Measurements from ENCODE around the gene FYCO1.
"Not testable (repeated sequence)": the region's sequence is repeated elsewhere in the genome, so short reads cannot be mapped to it uniquely, and the experiment has no call there.

The FYCO1 gene

DNA sequence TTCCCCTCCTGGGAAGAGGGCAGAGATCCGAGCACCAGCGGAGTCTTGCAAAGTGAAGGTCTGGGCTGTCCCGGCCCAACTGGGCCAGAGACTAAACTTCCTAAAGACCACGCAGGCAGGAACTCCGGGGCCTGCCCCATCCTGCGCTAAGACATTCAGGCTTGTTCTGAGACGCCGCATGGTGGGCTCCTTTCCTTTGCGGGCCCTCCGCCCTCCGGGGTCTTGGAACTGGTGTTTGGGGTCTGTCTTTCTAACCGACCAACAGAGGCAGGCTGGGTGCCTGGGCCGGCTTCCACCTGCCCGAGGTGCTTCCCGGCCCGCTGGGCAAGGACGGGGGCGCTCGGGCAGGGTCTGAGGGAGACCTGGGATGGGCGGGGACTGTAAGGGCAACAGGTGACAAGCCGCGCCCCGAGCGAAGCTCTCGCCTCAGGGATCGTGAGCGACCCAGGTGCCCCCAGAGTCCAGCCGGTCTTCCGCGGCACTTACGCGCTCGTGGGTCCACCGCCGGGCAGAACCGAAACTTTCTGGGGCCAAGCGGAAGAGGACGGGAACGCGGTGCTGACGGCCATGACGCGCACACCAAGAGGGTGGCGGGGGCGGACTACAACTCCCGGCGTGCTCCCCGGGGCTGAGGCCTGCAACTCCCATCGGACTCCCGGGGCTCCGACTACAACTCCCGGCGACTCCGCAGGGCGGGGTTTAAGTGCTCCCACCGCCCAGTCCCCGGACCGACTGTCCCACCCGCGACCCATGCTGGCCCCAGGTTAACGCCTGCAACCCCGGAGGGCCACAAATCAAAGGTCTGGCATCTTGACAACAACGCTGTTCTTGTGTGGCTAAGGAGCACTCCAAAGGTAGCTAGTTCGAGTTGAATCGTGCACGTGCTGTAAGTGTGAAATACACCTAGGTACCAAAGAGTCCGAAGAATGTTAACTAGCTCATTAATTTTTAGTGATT lies at the start of gene FYCO1:
Gene FYCO1 (minus strand): TSS at position 589 of the 957 bp plus-strand sequence. CDS start 10,914 bp downstream, outside the sequence.
- DNase-seq: no peak

DNA sequence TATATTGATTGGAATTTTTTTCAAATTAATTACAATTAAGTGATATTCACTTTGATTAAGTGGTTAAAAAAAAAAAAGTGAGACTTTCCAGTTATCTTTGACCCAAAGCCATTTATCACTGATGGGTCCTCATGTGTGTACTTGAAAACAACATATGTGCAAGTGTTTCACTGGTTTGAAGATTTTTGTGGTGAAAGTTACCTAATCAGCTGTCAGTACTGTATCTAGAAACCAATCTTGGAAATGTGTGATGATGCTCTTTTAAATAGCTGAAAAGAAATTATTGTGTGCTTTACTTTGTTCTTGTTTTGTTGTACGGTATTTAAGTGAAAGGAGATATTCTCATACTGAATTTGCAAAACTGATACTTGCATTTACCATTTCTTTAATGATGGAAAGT lies 43.3 kb upstream of the FYCO1 start:
- no peak for DNase-seq

DNA sequence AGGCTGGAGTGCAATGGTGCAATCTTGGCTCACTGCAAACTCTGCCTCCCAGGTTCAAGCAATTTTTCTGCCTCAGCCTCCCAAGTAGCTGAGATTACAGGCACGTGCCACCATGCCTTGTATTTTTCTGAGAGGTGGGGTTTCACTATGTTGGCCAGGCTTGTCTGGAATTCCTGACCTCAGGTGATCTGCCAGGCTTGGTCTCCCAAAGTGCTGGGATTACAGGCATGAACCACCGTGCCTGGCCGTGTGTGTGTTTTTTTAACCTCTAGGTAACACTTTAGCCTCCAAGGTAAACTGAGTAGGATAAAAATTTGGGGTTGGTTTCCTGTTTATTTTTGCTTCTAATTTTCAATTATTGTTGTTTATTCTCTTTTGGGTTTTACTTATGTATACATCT lies 42.4 kb upstream of the FYCO1 start:
- not testable (repeated sequence) for DNase-seq

DNA sequence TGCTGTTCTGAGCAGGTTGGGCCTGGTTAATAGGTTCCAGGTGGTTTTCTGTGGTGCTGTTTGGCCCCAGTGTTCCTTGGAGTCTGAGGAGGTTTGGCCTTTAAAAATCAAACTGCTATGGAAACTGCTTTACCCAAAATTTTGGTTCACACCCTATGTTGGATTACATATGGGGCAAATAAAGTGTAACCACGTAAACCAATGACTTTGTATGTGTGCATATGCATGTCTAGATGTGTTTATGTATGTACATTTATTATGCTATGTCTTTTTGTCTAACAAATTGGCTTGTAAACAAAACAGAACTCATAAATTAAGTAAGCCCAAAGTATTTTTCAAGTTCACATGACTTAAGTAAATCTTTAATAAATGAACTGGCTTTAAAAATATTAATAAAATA lies 40.6 kb upstream of the FYCO1 start:
- DNase-seq: no peak

DNA sequence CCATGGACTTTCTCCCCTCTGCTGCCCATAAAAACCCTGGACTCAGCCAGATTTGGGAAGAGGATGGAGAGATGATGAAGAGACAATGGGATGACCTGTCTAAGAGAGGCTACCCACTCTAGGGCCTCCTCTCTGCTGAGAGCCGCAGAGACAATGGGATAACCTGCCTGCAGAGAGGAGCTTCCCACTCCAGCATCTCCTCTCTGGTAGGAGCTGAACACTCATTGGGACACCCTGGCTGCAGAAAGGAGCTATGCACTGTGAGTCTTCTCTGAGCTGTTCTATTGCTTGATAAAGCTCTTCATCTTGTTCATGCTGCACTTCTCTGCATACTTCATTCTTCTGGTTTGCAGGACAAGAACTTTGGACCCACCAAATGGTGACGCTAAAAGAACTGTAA lies 36.1 kb upstream of the FYCO1 start:
- DNase-seq: no peak

DNA sequence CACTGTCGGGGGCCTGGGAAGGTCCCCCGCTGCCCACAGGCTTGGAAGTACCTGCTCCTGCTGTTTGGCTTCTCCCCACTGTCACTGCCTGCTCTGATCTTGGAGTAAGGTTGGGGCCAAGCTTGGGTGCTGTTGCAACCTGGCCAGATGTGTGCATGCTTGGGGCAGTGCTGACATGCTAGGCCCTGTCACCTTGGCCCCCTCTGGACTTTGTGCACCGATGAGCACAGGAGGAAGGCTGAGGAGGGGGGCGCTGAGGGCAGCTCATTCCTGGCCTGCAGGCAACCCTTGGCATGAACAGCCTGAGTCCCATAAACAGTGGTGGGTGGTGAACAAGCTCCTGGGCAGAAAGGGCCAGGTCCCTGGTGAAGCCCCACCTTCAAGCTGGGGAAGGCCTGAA lies 35.6 kb upstream of the FYCO1 start:
- no peak for DNase-seq

DNA sequence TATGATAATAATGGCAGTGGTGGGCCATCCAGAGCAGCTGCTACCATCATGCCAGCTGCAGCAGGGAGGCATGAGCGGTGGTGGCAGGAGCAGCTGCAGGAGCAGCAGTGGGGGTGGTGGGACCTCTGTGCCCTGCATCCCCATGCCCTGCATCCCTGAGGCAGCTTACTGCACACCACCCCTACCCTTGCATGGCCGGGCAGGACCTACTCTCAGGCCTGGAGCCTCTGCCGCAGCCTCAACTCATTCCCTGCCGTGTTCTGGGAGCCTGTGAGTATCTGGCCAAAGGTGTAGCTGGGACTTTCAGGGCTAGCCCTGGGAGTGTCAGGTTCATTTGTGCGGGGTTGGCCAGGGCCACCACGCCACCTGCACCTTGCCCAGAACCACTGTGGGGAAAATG lies 35.0 kb upstream of the FYCO1 start:
- no peak for DNase-seq

DNA sequence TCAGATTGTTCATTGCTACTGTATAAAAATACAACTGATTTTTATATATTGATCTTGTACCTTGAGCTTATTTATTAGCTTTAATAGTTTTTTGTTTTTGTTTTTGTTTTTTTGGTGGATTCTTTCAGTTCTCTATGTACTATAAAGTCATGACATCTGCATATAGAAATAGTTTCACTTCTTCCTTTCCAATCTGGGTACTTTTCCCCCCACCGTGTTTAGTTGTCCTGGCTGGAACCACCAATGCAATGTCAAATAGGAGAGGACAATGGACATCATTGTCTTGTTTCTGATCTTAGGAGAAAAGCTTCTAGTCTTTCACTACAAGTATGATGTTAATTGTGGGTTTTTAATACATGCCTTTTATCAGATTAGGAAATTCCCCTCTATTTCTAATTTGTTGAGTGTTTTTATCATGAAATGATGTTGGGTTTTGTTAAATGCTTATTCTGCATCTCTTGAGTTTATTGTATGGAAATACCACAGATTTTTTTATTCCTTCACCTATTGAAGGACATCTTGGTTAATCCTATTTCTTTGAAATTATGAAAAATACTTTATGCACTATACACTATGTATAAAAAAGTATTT lies 34.4 kb upstream of the FYCO1 start:
- no peak for DNase-seq

DNA sequence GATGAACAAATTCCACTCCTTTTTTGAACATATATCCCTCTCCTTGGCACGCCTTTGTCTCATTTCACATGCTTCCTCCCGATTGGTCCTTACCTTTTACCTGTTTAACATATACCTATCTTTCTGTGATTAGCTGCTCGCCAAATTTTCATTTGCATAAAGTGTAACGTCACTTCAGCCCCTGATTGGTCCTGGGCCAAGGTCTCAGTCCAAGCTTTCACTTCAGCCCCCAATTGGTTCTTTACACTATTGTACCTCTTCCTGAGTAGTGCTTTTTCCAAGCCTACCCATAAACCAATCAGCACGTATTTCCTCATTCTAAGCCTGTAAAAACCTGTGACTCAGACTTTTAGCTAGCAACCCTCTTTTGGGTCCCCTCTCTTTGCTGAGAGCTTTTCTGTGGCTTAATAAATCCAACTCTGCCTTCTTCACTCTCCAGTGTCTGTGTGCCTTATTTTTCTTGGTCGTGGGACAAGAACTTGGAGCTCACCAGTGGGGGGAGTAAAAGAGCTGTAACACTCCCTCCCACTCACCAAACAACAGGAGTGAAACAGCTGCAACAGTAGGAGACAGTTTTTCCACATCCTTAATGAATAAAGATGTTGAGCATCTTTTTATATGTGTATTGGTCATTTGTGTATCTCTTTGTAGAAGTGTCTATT lies 32.2 kb upstream of the FYCO1 start:
- no peak for DNase-seq

DNA sequence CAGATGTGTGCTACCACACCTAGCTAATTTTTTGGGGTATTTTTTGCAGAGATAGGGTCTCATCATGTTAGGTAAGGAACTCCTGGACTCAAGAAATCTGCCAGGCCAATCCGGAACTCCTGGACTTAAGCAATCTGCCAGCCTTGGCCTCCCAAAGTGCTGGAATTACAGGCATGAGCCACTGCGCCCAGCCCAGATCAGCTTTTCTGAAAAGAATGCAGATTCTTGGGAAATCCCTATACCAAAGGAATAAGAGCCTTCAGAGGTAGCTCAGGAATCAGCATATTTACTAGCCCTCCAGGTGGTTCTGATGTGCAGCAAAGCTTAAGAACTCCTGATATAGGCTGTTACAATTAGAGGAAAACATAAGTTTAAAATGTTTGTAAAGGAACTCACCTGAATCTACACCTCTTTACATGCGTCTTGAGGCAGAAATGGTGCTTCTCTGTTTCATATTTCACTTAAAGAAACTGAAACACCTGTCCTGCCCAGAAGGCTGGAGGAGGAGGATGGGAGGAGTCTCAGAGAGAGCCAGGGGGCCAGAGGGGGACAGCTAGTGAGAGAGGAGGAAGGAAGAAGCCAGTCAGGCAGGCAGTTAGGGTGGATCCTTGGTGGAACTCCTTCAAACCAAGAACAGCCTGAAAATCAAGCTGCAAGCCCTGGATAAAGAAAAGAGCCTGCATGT lies 31.5 kb upstream of the FYCO1 start, which contains the start of gene XCR1:
Gene XCR1 (minus strand): TSS at position 463 of the 685 bp plus-strand sequence. CDS start 5,536 bp downstream, outside the sequence.
- DNase-seq: no peak

DNA sequence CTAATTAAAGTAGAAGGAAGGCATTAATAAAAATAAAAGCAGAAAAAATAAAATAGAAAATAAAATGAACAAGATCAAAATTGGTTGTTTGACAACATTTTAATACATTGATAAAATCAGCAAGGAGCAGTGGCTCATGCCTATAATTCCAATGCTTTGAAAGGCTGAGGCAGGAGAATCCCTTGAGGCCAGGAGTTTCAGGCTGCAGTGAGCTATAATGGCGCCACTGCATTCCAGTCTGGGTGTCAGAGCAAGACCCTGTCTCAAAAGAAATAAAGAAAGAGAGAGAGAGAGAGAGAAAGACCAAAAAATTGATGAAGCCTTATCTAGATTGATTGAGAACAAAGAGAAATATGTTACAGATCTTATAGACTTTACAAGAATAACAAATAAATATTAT lies 29.5 kb upstream of the FYCO1 start:
- DNase-seq: no peak

DNA sequence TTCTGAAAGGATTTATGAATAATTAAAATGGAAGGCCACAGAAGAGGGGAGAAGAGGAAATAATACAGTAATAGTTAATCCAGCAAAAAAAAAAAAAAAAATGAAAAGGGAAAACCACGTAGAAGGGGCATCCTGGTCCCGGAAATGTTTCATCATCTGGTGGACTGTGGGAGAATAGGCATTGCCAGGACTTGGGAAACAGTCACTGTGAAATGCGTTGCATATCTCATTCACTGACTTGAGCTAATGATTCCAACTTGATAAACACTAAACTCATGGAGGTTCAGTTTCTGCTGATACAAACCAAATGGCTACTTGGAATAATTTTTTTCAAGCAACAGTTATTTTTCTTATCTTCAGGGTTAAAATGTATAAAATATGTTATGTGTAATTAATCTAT lies 28.5 kb upstream of the FYCO1 start:
- no peak for DNase-seq

DNA sequence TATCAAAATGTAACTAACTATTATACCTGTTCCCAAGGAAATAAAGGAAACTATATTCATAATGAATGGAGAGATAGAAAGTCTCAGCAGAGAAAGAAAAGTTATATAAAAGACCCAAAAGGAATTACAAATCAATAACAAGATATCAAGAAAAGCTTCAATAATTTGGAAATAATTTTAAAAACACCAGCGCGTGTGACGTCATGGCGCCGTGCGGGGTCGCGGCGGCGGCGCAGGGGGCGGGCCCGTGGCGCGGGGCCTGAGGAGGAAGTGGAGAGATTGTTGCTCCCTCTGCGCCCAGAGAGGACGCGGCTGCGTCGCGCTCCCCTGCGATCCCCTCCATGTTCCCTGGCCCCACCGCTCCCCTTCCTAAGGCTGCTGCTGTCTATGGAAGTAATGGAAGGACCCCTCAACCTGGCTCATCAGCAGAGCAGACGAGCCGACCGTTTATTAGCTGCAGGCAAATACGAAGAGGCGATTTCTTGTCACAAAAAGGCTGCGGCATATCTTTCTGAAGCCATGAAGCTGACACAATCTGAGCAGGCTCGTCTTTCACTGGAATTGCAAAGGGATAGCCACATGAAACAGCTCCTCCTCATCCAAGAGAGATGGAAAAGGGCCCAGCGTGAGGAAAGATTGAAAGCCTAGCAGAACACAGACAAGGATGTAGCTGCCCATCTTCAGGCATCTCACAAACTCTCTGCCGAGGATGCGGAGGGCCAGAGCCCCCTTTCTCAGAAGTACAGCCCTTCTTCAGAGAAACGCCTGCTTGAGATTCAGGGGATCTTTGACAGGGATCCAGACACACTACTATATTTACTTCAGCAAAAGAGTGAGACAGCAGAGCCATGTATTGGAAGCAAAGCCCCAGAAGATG lies 27.5 kb upstream of the FYCO1 start:
- no peak for DNase-seq

DNA sequence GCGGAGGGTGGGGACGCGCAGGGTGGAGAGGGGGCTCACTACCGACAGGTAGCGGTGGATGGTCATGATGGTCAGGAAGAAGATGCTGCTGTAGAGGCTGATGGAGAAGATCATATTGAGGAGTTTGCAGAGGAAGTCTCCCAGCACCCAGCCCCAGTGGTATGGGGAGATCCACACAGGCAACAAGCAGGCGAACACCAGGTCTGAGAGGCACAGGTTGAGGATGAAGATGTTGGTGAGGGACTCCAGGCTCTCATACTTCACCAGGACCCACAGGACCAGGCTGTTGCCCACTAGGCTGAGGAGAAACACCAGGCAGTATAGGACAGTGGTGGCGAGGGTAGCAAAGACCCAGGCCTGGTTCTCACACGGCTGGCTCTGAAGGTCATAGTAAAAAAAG lies 25.9 kb upstream of the FYCO1 start:
- DNase-seq: no peak

DNA sequence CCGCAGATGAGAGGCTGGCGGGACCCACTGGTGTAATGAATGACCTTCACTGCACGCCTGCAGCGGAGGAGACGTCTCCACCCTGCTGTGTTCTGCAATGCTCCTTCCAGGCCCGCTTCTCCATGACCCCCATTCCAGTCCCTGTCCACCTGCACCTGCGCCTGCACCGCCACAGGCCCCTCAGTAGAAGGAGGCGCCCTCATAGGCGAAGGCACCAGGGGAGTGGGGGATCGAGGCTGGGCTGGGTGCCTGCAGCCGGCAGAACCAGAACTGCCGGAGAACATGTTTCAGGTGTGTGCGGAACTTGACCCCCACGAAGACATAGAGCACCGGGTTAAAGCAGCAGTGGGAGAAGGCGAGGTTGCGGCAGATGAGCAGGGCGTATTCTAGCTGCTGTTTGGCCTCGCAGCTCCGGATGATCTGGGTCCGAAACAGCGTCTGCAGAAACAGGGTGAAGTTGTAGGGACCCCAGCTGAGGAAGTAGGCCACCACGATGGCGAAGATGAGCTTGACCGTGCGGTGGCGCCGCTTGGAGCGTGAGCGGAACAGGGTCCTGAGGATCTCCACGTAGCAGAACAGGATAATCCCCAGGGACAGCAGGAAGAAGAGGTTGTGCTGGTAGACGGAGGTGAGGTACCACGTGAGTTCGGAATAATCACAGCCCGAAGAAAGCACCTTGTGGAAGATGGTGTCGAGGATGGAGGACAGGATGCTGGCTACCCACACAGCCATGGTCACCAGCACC lies 25.3 kb upstream of the FYCO1 start:
- no peak for DNase-seq

DNA sequence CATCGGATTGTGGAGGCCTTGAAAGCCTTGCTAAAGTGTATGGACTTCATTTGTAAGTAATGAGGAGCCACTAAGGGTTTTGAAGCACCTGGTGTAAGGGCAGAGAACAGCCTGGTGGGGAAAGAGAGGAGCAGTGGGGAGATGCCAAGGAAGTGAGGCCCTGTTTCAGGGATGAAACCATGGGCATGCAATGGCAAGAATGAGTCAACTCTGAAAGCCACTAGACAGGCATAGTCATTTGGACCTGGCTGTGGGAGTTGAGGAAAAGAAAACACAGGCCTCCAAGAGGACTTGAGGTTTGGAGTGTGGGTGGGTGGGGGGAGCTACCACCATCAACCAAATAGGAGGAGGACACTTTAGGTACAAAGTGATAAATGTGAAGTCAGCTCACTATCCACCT lies 24.1 kb upstream of the FYCO1 start:
- DNase-seq: no peak

DNA sequence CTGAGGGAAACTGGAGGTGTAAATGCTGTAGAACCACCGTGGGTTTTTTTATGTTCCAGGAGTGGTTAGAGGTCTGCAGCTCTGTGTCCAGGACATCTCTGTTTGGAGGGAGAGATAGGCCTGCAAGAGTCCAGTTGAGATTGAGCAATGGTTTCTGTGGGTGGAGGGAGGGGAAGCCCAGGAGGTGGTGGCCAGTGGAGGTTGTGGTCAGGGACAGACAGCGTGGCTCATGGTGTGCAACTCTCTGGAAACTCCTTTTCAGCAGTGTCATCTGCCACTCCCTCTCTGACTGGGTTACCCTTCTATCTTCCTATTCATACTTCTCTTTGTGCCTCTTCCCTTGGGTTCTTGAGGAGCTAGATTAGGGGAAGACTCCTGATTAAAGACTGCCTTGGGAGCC lies 22.1 kb upstream of the FYCO1 start:
- DNase-seq: no peak

DNA sequence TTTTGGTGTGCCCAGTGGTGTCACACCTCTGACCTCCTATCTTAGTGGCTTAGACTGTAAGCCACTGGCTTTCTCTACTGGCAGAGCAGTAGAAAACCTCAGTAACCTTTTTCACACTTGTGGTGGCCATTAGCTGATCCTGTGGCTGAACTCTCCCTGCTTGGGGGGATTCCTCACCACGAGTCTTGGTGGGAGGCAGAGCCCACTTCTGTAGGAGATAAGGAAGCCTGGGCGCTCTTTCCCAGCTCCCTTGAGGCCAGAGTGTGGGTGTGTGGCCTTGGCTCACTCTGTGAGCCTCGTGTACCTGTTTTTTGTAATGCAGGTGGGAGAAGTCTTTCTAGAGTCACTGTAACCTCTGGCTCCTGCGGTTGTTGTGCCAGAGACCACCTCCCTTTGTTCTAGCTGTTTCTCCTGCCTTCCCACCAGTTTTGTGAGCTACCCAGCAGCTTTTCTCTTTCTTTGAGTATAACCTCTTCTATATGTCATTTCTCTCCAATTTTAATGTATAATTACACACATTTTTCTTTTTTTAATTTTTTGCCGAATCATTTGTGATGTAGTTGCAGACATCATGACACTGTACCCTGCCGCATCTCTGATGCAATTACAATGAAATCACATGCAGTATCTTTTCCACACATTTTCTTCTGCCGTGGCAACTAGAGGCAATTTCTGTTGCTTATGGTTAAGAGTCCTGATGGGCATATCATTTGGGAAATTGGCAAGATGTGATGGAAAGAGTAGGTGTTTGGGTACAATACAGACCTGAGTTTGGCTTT lies 17.9 kb upstream of the FYCO1 start:
- no peak for DNase-seq

DNA sequence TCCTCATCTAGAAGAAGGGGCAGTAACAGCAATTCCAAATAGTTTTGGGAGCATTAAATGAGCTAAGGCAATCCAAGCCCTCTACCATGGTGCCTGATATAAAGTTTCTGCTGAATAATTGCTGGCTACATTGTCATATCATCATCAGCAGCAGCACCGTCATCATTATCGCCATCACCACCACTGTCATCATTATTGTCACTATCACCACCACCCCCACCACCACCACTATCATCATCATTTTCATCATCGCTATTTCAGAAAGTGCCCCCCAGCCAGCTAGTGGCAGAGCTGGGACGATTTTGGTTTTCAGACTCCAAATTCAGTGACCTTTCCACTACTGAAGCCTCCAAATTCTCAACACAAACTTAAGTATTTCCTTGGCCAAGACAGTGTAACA lies 16.6 kb upstream of the FYCO1 start:
- no peak for DNase-seq

DNA sequence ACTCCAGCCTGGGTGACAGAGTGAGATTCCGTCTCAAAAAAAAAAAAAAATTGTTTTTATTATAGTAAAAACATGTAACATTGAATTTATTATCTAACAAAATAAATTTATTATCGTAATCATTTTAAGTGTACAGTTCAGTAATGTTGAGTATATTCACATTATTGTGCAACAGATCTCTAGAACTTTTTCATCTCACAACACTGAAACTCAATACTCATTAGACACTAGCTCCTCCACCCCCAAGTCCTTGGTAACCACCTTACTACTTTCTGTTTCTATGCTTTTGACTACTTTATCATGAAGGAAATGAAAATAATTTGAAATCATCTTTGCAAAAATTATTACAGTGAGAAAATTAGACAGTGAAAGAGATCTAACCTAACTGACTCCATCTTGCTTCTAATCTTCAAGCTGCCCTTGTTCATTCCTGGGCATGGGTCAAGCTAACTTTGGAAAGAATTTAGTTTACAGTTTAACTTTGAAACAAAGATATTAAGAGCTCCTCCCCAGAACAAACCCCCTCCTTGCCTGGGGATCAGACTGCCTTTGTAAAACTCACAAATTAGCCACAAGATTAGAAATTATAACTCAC lies 15.0 kb upstream of the FYCO1 start:
- DNase-seq: no peak
